ENCODE measurements around the gene BICDL2. TPM values are rescaled to one million over a fixed set of nuclear protein-coding genes. Genes with fewer than 3 reads are reported as not detected.
"Not testable (repeated sequence)": the region's sequence is repeated elsewhere in the genome, so short reads cannot be mapped to it uniquely, and the experiment has no call there.

The BICDL2 gene
- total RNA-seq, 1 donor from 2014 or later = not detected

- no peaks in the 10 kb centered on the region for H3K9me3 ChIP-seq
- no peak overlapping the region for H3K4me3 ChIP-seq
- no peaks in the 10 kb centered on the region for H3K27me3 ChIP-seq
- no peaks in the 10 kb centered on the region for H3K36me3 ChIP-seq
- no peak for TF ChIP-seq CTCF (IDR thresholded peaks at IDR 0.05)
- no peak overlapping the region for H3K27ac ChIP-seq
- intact Hi-C loops (cut with DNase I) = no loop called here
- no peak for DNase-seq (ENCODE audit: low spot score in 2 of 2)
- peaks cover 5 to 12% of the 10 kb centered on the region in 2 donors for H3K4me1 ChIP-seq
Measured at GRCh38 chr16:3054965-3055733, 18.4 kb upstream of the BICDL2 start.

GRCh38 chr16:3053330-3053710, 16.6 kb upstream of the BICDL2 start:
- H3K36me3 ChIP-seq; H3K9me3 ChIP-seq; H3K4me1 ChIP-seq; intact Hi-C loops (cut with DNase I); H3K27me3 ChIP-seq; H3K27ac ChIP-seq; DNase-seq (ENCODE audit: low spot score in 2 of 2); H3K4me3 ChIP-seq: not testable (repeated sequence)

- H3K4me1 ChIP-seq; intact Hi-C loops (cut with DNase I); H3K27me3 ChIP-seq; H3K27ac ChIP-seq; H3K4me3 ChIP-seq; H3K36me3 ChIP-seq; DNase-seq (ENCODE audit: low spot score in 2 of 2); H3K9me3 ChIP-seq: not testable (repeated sequence)
Measured at GRCh38 chr16:3052571-3053329, 16.0 kb upstream of the BICDL2 start.

GRCh38 chr16:3051494-3051893, 14.8 kb upstream of the BICDL2 start:
- Histone ChIP-seq H3K27ac (no peak overlapping the region), H3K9me3 (no peaks in the 10 kb centered on the region), H3K4me1 (peaks cover 3 to 4% of the 10 kb centered on the region in 2 donors), H3K36me3 (no peaks in the 10 kb centered on the region), H3K4me3 (no peak overlapping the region), H3K27me3 (peaks cover 17% of the 10 kb centered on the region)
- intact Hi-C loops (cut with DNase I) = no loop called here
- no peak for TF ChIP-seq CTCF (IDR thresholded peaks at IDR 0.05)
- no peak for DNase-seq (ENCODE audit: low spot score in 2 of 2)

GRCh38 chr16:3051009-3051408, 14.3 kb upstream of the BICDL2 start:
- Histone ChIP-seq H3K36me3 (no peaks in the 10 kb centered on the region), H3K27me3 (peaks cover 22% of the 10 kb centered on the region)
- intact Hi-C loops (cut with DNase I) = no loop called here

GRCh38 chr16:3050487-3050886, 13.7 kb upstream of the BICDL2 start:
- intact Hi-C loops (cut with DNase I) = no loop called here
- DNase-seq (ENCODE audit: low spot score in 2 of 2) = no peak
- peaks cover 13% of the 10 kb centered on the region in 2 donors for H3K4me1 ChIP-seq
- H3K27me3 ChIP-seq = peaks cover 26% of the 10 kb centered on the region
- H3K9me3 ChIP-seq = no peaks in the 10 kb centered on the region
- H3K36me3 ChIP-seq = no peaks in the 10 kb centered on the region
- H3K4me3 ChIP-seq = no peak overlapping the region
- no peak overlapping the region for H3K27ac ChIP-seq
- no peak for TF ChIP-seq CTCF (IDR thresholded peaks at IDR 0.05)

More at GRCh38 chr16:3051009-3051408, 14.3 kb upstream of the BICDL2 start:
- DNase-seq (ENCODE audit: low spot score in 2 of 2) = no peak
- Histone ChIP-seq H3K27ac (no peak overlapping the region), H3K9me3 (no peaks in the 10 kb centered on the region), H3K4me3 (no peak overlapping the region), H3K4me1 (peaks cover 8% of the 10 kb centered on the region in 2 donors)
- no peak for TF ChIP-seq CTCF (IDR thresholded peaks at IDR 0.05)

Data from ascending aorta (tissue), 2 donors.